GM12878 (cell line): ENCODE measurements around the gene WDR18. TPM values are rescaled to one million over a fixed set of nuclear protein-coding genes. Genes with fewer than 3 reads are reported as not detected.

ENCODE experiments used
- ATAC-seq: fragments of 200-7000 bp; cut with Tn5 transposase; 3 replicates; pipeline ENCODE4 v1.9.1; 2020; ENCODE audit warnings: mild to moderate bottlenecking, moderate library complexity
- BruUV-seq: library from RNA; stranded (reverse); fragments of 400-500 nt; replicated peaks from 2 replicates; lab custom pipeline; 2021; lab: Mats Ljungman, UMichigan
- CTCF ChIA-PET: fragments of 300-600 bp; sonication (Branson Sonifier 250); formaldehyde crosslinking; extraction: SDS; loops from one replicate; lab custom pipeline; 2021; ENCODE audit warnings: inconsistent platforms; lab: Yijun Ruan, JAX
- POLR2A ChIA-PET: fragments of 350-600 bp; formaldehyde crosslinking; extraction: SDS; loops from one replicate; lab custom pipeline; 2021; ENCODE audit warnings: inconsistent platforms; lab: Charles Lee
- RAD21 ChIA-PET: fragments of 300-600 bp; sonication (Branson Sonifier 250); formaldehyde crosslinking; loops from one replicate; lab custom pipeline; 2023; ENCODE audit warnings: antibody characterized with exemption; ENCODE audit not compliant: unreplicated experiment; lab: Charles Lee
- SMC1A ChIA-PET: fragments of 300-600 bp; sonication (Branson Sonifier 250); formaldehyde crosslinking; loops from one replicate; lab custom pipeline; 2023; ENCODE audit not compliant: unreplicated experiment, uncharacterized antibody; lab: Charles Lee
- DNase-seq: peaks from one replicate; pipeline ENCODE4 v3.0.0-alpha.2; 2011; ENCODE audit warnings: low read depth, low spot score
- FAIRE-seq: peaks from 3 replicates; lab custom pipeline; 2011; peaks lifted over from hg19 to GRCh38; lab: Jason Lieb, UNC
- H2AFZ ChIP-seq: 2 replicates; pipeline ENCODE4 v1.6.0; 2011; ENCODE audit warnings: low read depth, low read length, control low read depth; ENCODE audit not compliant: control insufficient read depth
- H3K27ac ChIP-seq: 2 replicates; pipeline ENCODE4 v1.5.1; 2011; ENCODE audit warnings: control low read depth; ENCODE audit not compliant: control insufficient read depth, insufficient read depth
- H3K27me3 ChIP-seq, 2 experiments: replicated peaks in 1 of 2; 2 replicates each; pipeline versions ENCODE4 v1.6.0 to v1.6.1; 2011; ENCODE audit warnings: low read length in 1 of 2; ENCODE audit not compliant: control insufficient read depth in 2 of 2, insufficient read depth in 2 of 2
- H3K36me3 ChIP-seq, 2 experiments: 2 replicates each; pipeline ENCODE4 v1.5.1; 2011; ENCODE audit warnings: low read length in 1 of 2; ENCODE audit not compliant: control insufficient read depth in 2 of 2, insufficient read depth in 2 of 2
- H3K4me1 ChIP-seq: 2 replicates; pipeline ENCODE4 v1.6.1; 2011; ENCODE audit warnings: mild to moderate bottlenecking, low read length, moderate library complexity, mixed read lengths; ENCODE audit not compliant: control insufficient read depth, insufficient read depth
- H3K4me2 ChIP-seq: 2 replicates; pipeline ENCODE4 v1.6.0; 2011; ENCODE audit warnings: control low read depth; ENCODE audit not compliant: control insufficient read depth, insufficient read depth
- H3K4me3 ChIP-seq: fragments of 200-600 bp; sonication (generic); 2 replicates; pipeline ENCODE4 v1.5.1; 2016
- H3K79me2 ChIP-seq: 2 replicates; pipeline ENCODE4 v1.6.0; 2011; ENCODE audit warnings: low read length; ENCODE audit not compliant: control insufficient read depth, insufficient read depth
- H3K9ac ChIP-seq: 2 replicates; pipeline ENCODE4 v1.8.0; 2011; ENCODE audit warnings: low read length, control low read depth, mixed read lengths; ENCODE audit not compliant: control insufficient read depth, insufficient read depth
- H3K9me3 ChIP-seq: replicated peaks from 3 replicates; pipeline ENCODE4 v1.5.1; 2011; ENCODE audit warnings: mild to moderate bottlenecking, low read length; ENCODE audit not compliant: control insufficient read depth, insufficient read depth
- H4K20me1 ChIP-seq: 2 replicates; pipeline ENCODE4 v1.6.0; 2011; ENCODE audit not compliant: control insufficient read depth, insufficient read depth
- BCLAF1 ChIP-seq: fragments of 450-650 bp; IDR thresholded peaks from 2 replicates; pipeline ENCODE4 v1.6.1; 2017; ENCODE audit warnings: antibody characterized with exemption, mild to moderate bottlenecking, moderate library complexity
- EZH2 ChIP-seq: IDR thresholded peaks from 2 replicates; pipeline ENCODE4 v1.6.1; 2012; ENCODE audit warnings: low read depth, mild to moderate bottlenecking, control low read depth, inconsistent platforms, low read length, borderline replicate concordance; ENCODE audit not compliant: control insufficient read depth
- GATAD2B ChIP-seq: fragments of 450-650 bp; conservative IDR thresholded peaks from 2 replicates; pipeline ENCODE4 v1.6.1; 2017; ENCODE audit warnings: low read depth, mild to moderate bottlenecking, moderate library complexity
- HDGF ChIP-seq: fragments of 450-650 bp; IDR thresholded peaks from 2 replicates; pipeline ENCODE4 v1.6.1; 2016; ENCODE audit warnings: antibody characterized with exemption
- IKZF2 ChIP-seq, 2 experiments: fragments of 450-650 bp; IDR thresholded peaks; 2 replicates each; pipeline ENCODE4 v1.6.1; 2017; ENCODE audit warnings: mild to moderate bottlenecking in 2 of 2, moderate library complexity in 2 of 2
- KLF5 ChIP-seq: fragments of 450-650 bp; IDR thresholded peaks from 2 replicates; pipeline ENCODE4 v1.6.1; 2014; ENCODE audit warnings: mild to moderate bottlenecking; ENCODE audit not compliant: partially characterized antibody
- LARP7 ChIP-seq: fragments of 450-650 bp; IDR thresholded peaks from 2 replicates; pipeline ENCODE4 v1.6.1; 2017; ENCODE audit warnings: mild to moderate bottlenecking
- MYB ChIP-seq: fragments of 150-350 bp; IDR thresholded peaks from 2 replicates; pipeline ENCODE4 v1.6.1; 2014; ENCODE audit warnings: mild to moderate bottlenecking, low read depth, low read length, borderline replicate concordance
- NFYA ChIP-seq: IDR thresholded peaks from 2 replicates; pipeline ENCODE4 v1.6.1; 2011; ENCODE audit warnings: low read depth, mild to moderate bottlenecking, low read length, improper control_type of control experiment, borderline replicate concordance
- POLR2A ChIP-seq: IDR thresholded peaks from 2 replicates; pipeline ENCODE4 v1.6.1; 2011; ENCODE audit warnings: low read depth, mild to moderate bottlenecking, low read length
- SMAD5 ChIP-seq: IDR thresholded peaks from 2 replicates; pipeline ENCODE4 v1.6.1; 2016; ENCODE audit warnings: antibody characterized with exemption, low read depth
- ZNF274 ChIP-seq: IDR thresholded peaks from one replicate; pipeline ENCODE4 v1.8.0; 2011; ENCODE audit not compliant: insufficient read length, insufficient read depth
- WGBS: methylation state at CpG from one replicate; pipeline ENCODE4 v1.1.6; 2016; ENCODE audit warnings: low lambda C conversion rate; ENCODE audit not compliant: insufficient replicate concordance, insufficient coverage; ENCODE audit errors: missing lambda C conversion rate; 5-methylcytosine and 5-hydroxymethylcytosine counted together
- in situ Hi-C: fragments of 300-500 bp; cut with MboI; formaldehyde crosslinking; loops from 9 replicates; pipeline ENCODE4 v1.14.3; 2018; ENCODE audit warnings: mixed read lengths
- intact Hi-C: fragments of 100-400 bp; cut with micrococcal nuclease; formaldehyde crosslinking; loops from one replicate; pipeline ENCODE4 v1.14.2; 2022; ENCODE audit not compliant: unreplicated experiment
- polyA plus RNA-seq, 11 experiments: library from polyadenylated mRNA; depleted of rRNA in 4 of 11; unstranded in 6 of 11; stranded (reverse) in 5 of 11; fragments of >200 nt; fragmentation: Nextera tagmentation in 4 of 11; fragmentation: Illumina TruSeq in 1 of 11; extraction: Ambion mirVana in 4 of 11; extraction: Trizol in 1 of 11; gene quantifications; 1 replicate in 1 of 11; 2 replicates in 10 of 11; pipeline versions ENCODE4 v1.2.1 to v1.2.3, GENCODE V29; 2011 to 2016; ENCODE audit warnings: inconsistent platforms in 2 of 11, missing spikeins in 2 of 11, low read depth in 1 of 11
- total RNA-seq, 4 experiments: library from RNA; depleted of rRNA in 3 of 4; stranded (reverse); fragments of >200 nt in 3 of 4; fragmentation: Illumina TruSeq in 1 of 4; extraction: Trizol in 1 of 4; gene quantifications; 2 replicates each; pipeline versions ENCODE4 v1.2.1 to v1.2.3, GENCODE V29; 2013 to 2021

The WDR18 gene
- total and polyA plus RNA-seq, 10 of the 15 experiments (the other 5 are each of a cell fraction or from before 2014, with no cell fraction given): 3.0 to 206 (median 62.3) TPM

- ChIA-PET POLR2A (interaction anchor here (1.1 kb wide), 1 partner anchor 30 kb away, joined by 7 read pairs; the partner anchor contains the start of gene WDR18), CTCF (interaction anchor here (0.6 to 2.3 kb wide), 4 partner anchors 27 to 380 kb away, joined by 4 to 9 read pairs (median 7); partner anchors contain the start of gene WDR18), RAD21 (interaction anchor here (0.8 to 4.8 kb wide), 4 partner anchors 25 to 191 kb away, joined by 3 to 20 read pairs (median 4); partner anchors contain the start of gene WDR18), SMC1A (interaction anchor here (1.5 kb wide), 1 partner anchor 30 kb away, joined by 5 read pairs; the partner anchor contains the start of gene WDR18)
- Histone ChIP-seq H3K9me3 (no peaks in the 10 kb centered on the region), H3K27ac (peak overlapping the region; percentile 95), H3K4me2 (peak overlapping the region; percentile 98), H3K9ac (peak overlapping the region; percentile 61; the same call in 1 of the 2 replicates), H2AFZ (no peak overlapping the region), H3K4me1 (peaks cover 59% of the 10 kb centered on the region), H3K27me3 (no peaks in the 10 kb centered on the region), H3K4me3 (peak overlapping the region; percentile 71; the same call in 1 of the 2 replicates), H4K20me1 (peaks cover under 1% of the 10 kb centered on the region; the same call in 1 of the 2 replicates), H3K36me3 (peaks cover 0 to 7% of the 10 kb centered on the region in 2 experiments; a peak in 3 of 4 replicates), H3K79me2 (peaks cover 51% of the 10 kb centered on the region)
- TF ChIP-seq HDGF (0 out of 2 replicates have a peak, but pooled peaks have one; percentile 7), GATAD2B (peak; percentile 13; the same call in 1 of the 2 replicates), POLR2A (no peak)
- no peak; the same call in 2 of the 3 replicates for ATAC-seq
- TSS peak; percentile 77 for BruUV-seq
- no peak for DNase-seq
- in situ Hi-C loops (no loop called here), intact Hi-C loops (no loop called here)
- no peak for FAIRE-seq
- WGBS: 19% methylated on average over 14 of the region's 14 CpGs
Measured at GRCh38 chr19:954272-954671, 29.9 kb upstream of the WDR18 start.

GRCh38 chr19:954672-955494, 29.3 kb upstream of the WDR18 start:
- in situ Hi-C loops (no loop called here), intact Hi-C loops (no loop called here)
- Histone ChIP-seq H3K9me3 (no peaks in the 10 kb centered on the region), H3K4me2 (peak overlapping the region; percentile 98), H3K9ac (peak overlapping the region; percentile 61; the same call in 1 of the 2 replicates), H3K79me2 (peaks cover 51% of the 10 kb centered on the region), H4K20me1 (peaks cover 3% of the 10 kb centered on the region; the same call in 1 of the 2 replicates), H3K36me3 (peaks cover 5 to 11% of the 10 kb centered on the region in 2 experiments), H3K27me3 (no peaks in the 10 kb centered on the region), H3K4me3 (peak overlapping the region; percentile 71; the same call in 1 of the 2 replicates), H2AFZ (no peak overlapping the region), H3K27ac (peak overlapping the region; percentile 95), H3K4me1 (peaks cover 53% of the 10 kb centered on the region)
- SMC1A ChIA-PET: interaction anchor here (1.5 kb wide), 1 partner anchor 29 kb away, joined by 5 read pairs; the partner anchor contains the start of gene WDR18
- FAIRE-seq (peak; percentile 92), ATAC-seq (peak; percentile 81), DNase-seq (peak; percentile 70)
- RAD21 ChIA-PET: interaction anchor here (0.8 to 4.8 kb wide), 4 partner anchors 25 to 192 kb away, joined by 3 to 20 read pairs (median 4); partner anchors contain the start of gene WDR18
- BruUV-seq: no TSS peak
- 1% methylated on average over 27 of the region's 43 CpGs for WGBS
- CTCF ChIA-PET: interaction anchor here (0.6 to 2.3 kb wide), 5 partner anchors 27 to 381 kb away, joined by 3 to 9 read pairs (median 7); partner anchors contain the start of gene WDR18
- POLR2A ChIA-PET: interaction anchor here (0.6 to 1.1 kb wide), 3 partner anchors 17 to 949 kb away, joined by 3 to 7 read pairs (median 5); partner anchors contain the start of gene WDR18
- no peak for TF ChIP-seq EZH2
- TF ChIP-seq IKZF2 (IDR thresholded peaks at IDR 0.05): peak; percentile 95
- TF ChIP-seq KLF5: peak; percentile 36
- TF ChIP-seq LARP7: peak; percentile 25
- TF ChIP-seq SMAD5: peak; percentile 17; the same call in 1 of the 2 replicates
- no peak for TF ChIP-seq ZNF274
- no peak for TF ChIP-seq MYB
- no peak for TF ChIP-seq NFYA
- no peak for TF ChIP-seq BCLAF1
